SK-N-SH (cell line): Measurements from ENCODE around the gene CD300C. TPM values are rescaled to one million over a fixed set of nuclear protein-coding genes. Genes with fewer than 3 reads are reported as not detected.

Experiments
- CTCF ChIA-PET: fragments of 300-600, 350-600 bp; formaldehyde crosslinking; extraction: SDS; loops from one replicate; lab custom pipeline; 2021; lab: Yijun Ruan, JAX
- POLR2A ChIA-PET: fragments of 350-600 bp; sonication (Branson Sonifier 250); formaldehyde crosslinking; extraction: SDS; loops from one replicate; lab custom pipeline; 2020; ENCODE audit warnings: antibody characterized with exemption, inconsistent platforms; lab: Yijun Ruan, JAX
- DNase-seq: peaks from one replicate; pipeline ENCODE4 v3.0.0; 2012
- H2AFZ ChIP-seq: fragments of 200-600 bp; sonication (generic); 2 replicates; pipeline ENCODE4 v1.8.1; 2016; ENCODE audit warnings: antibody characterized with exemption, mild to moderate bottlenecking, low read depth
- H3F3A ChIP-seq: fragments of 200-600 bp; sonication (generic); replicated peaks from 2 replicates; pipeline ENCODE3; 2016; ENCODE audit warnings: antibody characterized with exemption, mild to moderate bottlenecking; ENCODE audit not compliant: insufficient read depth
- H3K27ac ChIP-seq, 2 experiments: fragments of 200-500 bp in 1 of 2; fragments of 200-600 bp in 1 of 2; sonication (Bioruptor generic) in 1 of 2; sonication (generic), shearing (Covaris generic) in 1 of 2; 2 replicates each; pipeline versions ENCODE4 v1.5.1 to v1.6.1; 2014 to 2016; ENCODE audit warnings: low read depth in 2 of 2, inconsistent platforms in 1 of 2, low read length in 1 of 2, mild to moderate bottlenecking in 1 of 2, mixed read lengths in 1 of 2
- H3K27me3 ChIP-seq: fragments of 200-600 bp; sonication (generic), shearing (Covaris generic); 2 replicates; pipeline ENCODE4 v1.6.1; 2016; ENCODE audit warnings: mixed run types; ENCODE audit not compliant: insufficient read depth
- H3K36me3 ChIP-seq, 2 experiments: fragments of 200-500 bp in 1 of 2; fragments of 200-600 bp in 1 of 2; sonication (Bioruptor generic) in 1 of 2; sonication (generic) in 1 of 2; replicated peaks in 1 of 2; 2 replicates each; pipeline versions ENCODE3 to v1.5.1; 2014 to 2016; ENCODE audit warnings: low read length in 1 of 2, mild to moderate bottlenecking in 1 of 2; ENCODE audit not compliant: insufficient read depth in 2 of 2, control insufficient read depth in 1 of 2
- H3K4me1 ChIP-seq, 2 experiments: fragments of 200-500 bp in 1 of 2; fragments of 200-600 bp in 1 of 2; sonication (Bioruptor generic) in 1 of 2; sonication (generic), shearing (Covaris generic) in 1 of 2; 2 replicates each; pipeline versions ENCODE4 v1.5.1 to v1.6.1; 2014 to 2016; ENCODE audit warnings: low read depth in 1 of 2, low read length in 1 of 2, mixed run types in 1 of 2; ENCODE audit not compliant: insufficient read depth in 2 of 2, control insufficient read depth in 1 of 2
- H3K4me2 ChIP-seq: fragments of 200-600 bp; sonication (generic), shearing (Covaris generic); 2 replicates; pipeline ENCODE4 v1.6.1; 2017; ENCODE audit warnings: mixed run types
- H3K4me3 ChIP-seq, 2 experiments: fragments of 200-500 bp in 1 of 2; fragments of 200-600 bp in 1 of 2; sonication (Bioruptor generic) in 1 of 2; sonication (generic), shearing (Covaris generic) in 1 of 2; 2 replicates each; pipeline versions ENCODE4 v1.5.1 to v1.8.1; 2014 to 2016; ENCODE audit warnings: low read depth in 2 of 2, inconsistent platforms in 1 of 2, low read length in 1 of 2, mild to moderate bottlenecking in 1 of 2, mixed read lengths in 1 of 2, moderate library complexity in 1 of 2
- H3K79me2 ChIP-seq: fragments of 200-600 bp; sonication (generic); 2 replicates; pipeline ENCODE4 v1.8.1; 2017; ENCODE audit warnings: mild to moderate bottlenecking; ENCODE audit not compliant: insufficient read depth
- H3K9ac ChIP-seq: fragments of 200-600 bp; sonication (generic); 2 replicates; pipeline ENCODE4 v1.6.1; 2017; ENCODE audit warnings: mixed run types
- H3K9me2 ChIP-seq: fragments of 200-600 bp; sonication (generic); 2 replicates; pipeline ENCODE4 v1.6.1; 2017; ENCODE audit warnings: mixed run types
- H3K9me3 ChIP-seq: fragments of 200-600 bp; sonication (generic); 2 replicates; pipeline ENCODE4 v1.6.1; 2017; ENCODE audit warnings: mixed run types, mild to moderate bottlenecking, moderate library complexity
- H4K20me1 ChIP-seq: fragments of 200-600 bp; sonication (generic); 2 replicates; pipeline ENCODE4 v1.6.1; 2017; ENCODE audit warnings: mild to moderate bottlenecking, mixed run types; ENCODE audit not compliant: insufficient read depth
- CHD2 ChIP-seq: fragments of 150-350 bp; IDR thresholded peaks from 2 replicates; pipeline ENCODE4 v1.6.1; 2018; ENCODE audit warnings: low read length; ENCODE audit not compliant: partially characterized antibody
- EP300 ChIP-seq, 2 experiments: IDR thresholded peaks; 2 replicates each; pipeline versions ENCODE4 v1.4.0 to v1.6.1; 2012; ENCODE audit warnings: borderline replicate concordance in 1 of 2, low read depth in 1 of 2, low read length in 1 of 2
- EZH2phosphoT487 ChIP-seq: fragments of 200-600 bp; sonication (generic); IDR thresholded peaks from 2 replicates; pipeline ENCODE4 v1.6.1; 2017; ENCODE audit warnings: low read depth, mixed run types, mild to moderate bottlenecking, antibody characterized with exemption, moderate library complexity, borderline replicate concordance
- FOSL2 ChIP-seq: IDR thresholded peaks from 2 replicates; pipeline ENCODE4 v1.4.0; 2012; ENCODE audit warnings: low read depth, mild to moderate bottlenecking, moderate library complexity, borderline replicate concordance
- FOXM1 ChIP-seq: IDR thresholded peaks from 2 replicates; pipeline ENCODE4 v1.4.0; 2012; ENCODE audit warnings: low read depth, mild to moderate bottlenecking
- GATA2 ChIP-seq: sonication (generic); formaldehyde crosslinking; IDR thresholded peaks from 2 replicates; pipeline ENCODE4 v1.5.0; 2020; ENCODE audit warnings: mild to moderate bottlenecking, missing genetic modification reagents
- MEF2A ChIP-seq: IDR thresholded peaks from 2 replicates; pipeline ENCODE4 v1.4.0; 2012; ENCODE audit warnings: low read depth, borderline replicate concordance
- MXI1 ChIP-seq: IDR thresholded peaks from 2 replicates; pipeline ENCODE4 v1.6.1; 2012; ENCODE audit warnings: mild to moderate bottlenecking, low read depth, low read length, improper control_type of control experiment
- PBX3 ChIP-seq: IDR thresholded peaks from 2 replicates; pipeline ENCODE4; 2012
- POLR2AphosphoS5 ChIP-seq: IDR thresholded peaks from 2 replicates; pipeline ENCODE4 v1.6.1; 2012; ENCODE audit warnings: low read depth, low read length
- RCOR1 ChIP-seq: fragments of 150-350 bp; IDR thresholded peaks from 2 replicates; pipeline ENCODE4 v1.6.1; 2017; ENCODE audit warnings: antibody characterized with exemption, low read length
- REST ChIP-seq: IDR thresholded peaks from 2 replicates; pipeline ENCODE4 v1.6.1; 2012; ENCODE audit warnings: mild to moderate bottlenecking, low read depth, low read length, moderate library complexity
- TCF12 ChIP-seq: IDR thresholded peaks from 2 replicates; pipeline ENCODE4 v1.4.0; 2012
- WGBS: methylation state at CpG from one replicate; pipeline ENCODE4 v1.1.6; 2017; ENCODE audit warnings: low lambda C conversion rate; 5-methylcytosine and 5-hydroxymethylcytosine counted together
- polyA plus RNA-seq, 3 experiments: library from polyadenylated mRNA; depleted of rRNA; stranded (reverse); fragments of >200 nt; gene quantifications; 2 replicates each; pipeline ENCODE4 v1.2.3, GENCODE V29; 2012
- TF ChIP-seq, protein P1 (sequence below): fragments of 200-600 bp; sonication (generic); IDR thresholded peaks from 2 replicates; pipeline ENCODE4 v1.6.1; 2017; ENCODE audit warnings: antibody characterized with exemption, mild to moderate bottlenecking, moderate library complexity
- TF ChIP-seq, protein P2 (sequence below): IDR thresholded peaks from 2 replicates; pipeline ENCODE4 v1.4.0; 2012; ENCODE audit warnings: low read depth

CD300C gene
- polyA plus RNA-seq, 1 of the 3 experiments (the other 2 are of a cell fraction) = not detected

- TF ChIP-seq EZH2phosphoT487 = no peak
Measured at GRCh38 chr17:74592087-74592990, 46.4 kb upstream of the CD300C start, which contains the start of gene CD300LD (continued).

DNA sequence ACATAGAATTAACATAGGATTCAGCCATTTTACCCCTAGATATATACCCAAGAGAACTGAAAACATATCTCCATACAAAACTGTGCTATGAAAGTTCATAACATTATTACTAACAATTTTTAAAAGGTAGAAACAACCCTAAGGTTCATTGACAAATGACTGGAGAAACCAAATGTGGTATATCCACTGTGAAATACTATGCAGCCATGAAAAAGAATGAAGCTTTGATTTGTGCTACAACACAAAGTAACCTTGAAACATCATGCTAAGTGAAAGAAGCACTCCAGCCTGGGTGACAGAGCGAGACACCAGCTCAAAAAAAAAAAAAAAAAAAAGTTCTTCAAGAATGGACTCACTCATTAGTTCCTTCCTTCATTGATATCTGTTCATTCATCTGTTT is 45.6 kb upstream of the CD300C start:
- Histone ChIP-seq H3K27me3 (no peaks in the 10 kb centered on the region), H2AFZ (no peak overlapping the region), H3K27ac (no peak overlapping the region), H3K9ac (no peak overlapping the region), H3K9me3 (no peaks in the 10 kb centered on the region), H3F3A (no peaks in the 10 kb centered on the region), H3K79me2 (no peaks in the 10 kb centered on the region), H3K9me2 (no peaks in the 10 kb centered on the region), H3K4me3 (no peak overlapping the region), H3K36me3 (no peaks in the 10 kb centered on the region), H3K4me2 (no peak overlapping the region), H3K4me1 (no peaks in the 10 kb centered on the region), H4K20me1 (no peaks in the 10 kb centered on the region)
- DNase-seq = no peak
- TF ChIP-seq MXI1 (no peak), MEF2A (no peak), REST (no peak), FOXM1 (no peak), GATA2 (CRISPR knock-in tag) (no peak), PBX3 (no peak), EZH2phosphoT487 (no peak), TCF12 (no peak), EP300 (IDR thresholded peaks at IDR 0.05; ENCODE audit: borderline replicate concordance in 1 of 2, low read depth in 1 of 2, low read length in 1 of 2) (no peak), RCOR1 (no peak), POLR2AphosphoS5 (no peak), FOSL2 (no peak), CHD2 (no peak)
- TF ChIP-seq, protein P1, sequence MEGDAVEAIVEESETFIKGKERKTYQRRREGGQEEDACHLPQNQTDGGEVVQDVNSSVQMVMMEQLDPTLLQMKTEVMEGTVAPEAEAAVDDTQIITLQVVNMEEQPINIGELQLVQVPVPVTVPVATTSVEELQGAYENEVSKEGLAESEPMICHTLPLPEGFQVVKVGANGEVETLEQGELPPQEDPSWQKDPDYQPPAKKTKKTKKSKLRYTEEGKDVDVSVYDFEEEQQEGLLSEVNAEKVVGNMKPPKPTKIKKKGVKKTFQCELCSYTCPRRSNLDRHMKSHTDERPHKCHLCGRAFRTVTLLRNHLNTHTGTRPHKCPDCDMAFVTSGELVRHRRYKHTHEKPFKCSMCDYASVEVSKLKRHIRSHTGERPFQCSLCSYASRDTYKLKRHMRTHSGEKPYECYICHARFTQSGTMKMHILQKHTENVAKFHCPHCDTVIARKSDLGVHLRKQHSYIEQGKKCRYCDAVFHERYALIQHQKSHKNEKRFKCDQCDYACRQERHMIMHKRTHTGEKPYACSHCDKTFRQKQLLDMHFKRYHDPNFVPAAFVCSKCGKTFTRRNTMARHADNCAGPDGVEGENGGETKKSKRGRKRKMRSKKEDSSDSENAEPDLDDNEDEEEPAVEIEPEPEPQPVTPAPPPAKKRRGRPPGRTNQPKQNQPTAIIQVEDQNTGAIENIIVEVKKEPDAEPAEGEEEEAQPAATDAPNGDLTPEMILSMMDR = no peak
- TF ChIP-seq, protein P2, sequence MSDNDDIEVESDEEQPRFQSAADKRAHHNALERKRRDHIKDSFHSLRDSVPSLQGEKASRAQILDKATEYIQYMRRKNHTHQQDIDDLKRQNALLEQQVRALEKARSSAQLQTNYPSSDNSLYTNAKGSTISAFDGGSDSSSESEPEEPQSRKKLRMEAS = no peak
- POLR2A ChIA-PET = no interaction called here
- WGBS = 2% methylated on average over 1 of the region's 1 CpG
- CTCF ChIA-PET = interaction anchor here (1.1 to 5.5 kb wide), 5 partner anchors 9 to 223 kb away, joined by 3 to 21 read pairs (median 11); partner anchors contain the start of gene RAB37
